Renal pelvis (tissue), 12 donors: ENCODE measurements around the gene STARD9. TPM values are rescaled to one million over a fixed set of nuclear protein-coding genes. Genes with fewer than 3 reads are reported as not detected.
A peak's percentile ranks its signal among the peaks of the same experiment; 100 is the strongest.
"Not testable (repeated sequence)": the region's sequence is repeated elsewhere in the genome, so short reads cannot be mapped to it uniquely, and the experiment has no call there.

ENCODE experiments used
- DNase-seq: peaks from one replicate; pipeline ENCODE4 v3.0.0-alpha.2; 2013
- long read RNA-seq, 16 experiments: transcript quantifications; one replicate each; lab custom pipeline, GENCODE V29; 2026
- polyA plus RNA-seq, 3 donors: library from polyadenylated mRNA; unstranded; fragments of 120-200 nt; gene quantifications; one replicate each; pipeline ENCODE4 v1.2.1, GENCODE V29; 2013; ENCODE audit not compliant: insufficient read length in 3 of 3

The STARD9 gene
- 10 to 100 TPM in 2 of 3 donors, 1 to 10 TPM in 1; 7.7 to 13.4 (median 13.4) TPM for polyA plus RNA-seq
- long read RNA-seq, donor 1, result 0 reads
- long read RNA-seq, donor 2, result 0 reads
- long read RNA-seq, donor 3, result 0 reads
- long read RNA-seq, donor 4, partial matches to known transcripts, result 0 of 1 reads
- long read RNA-seq, donor 4, other reads (novel, unspliced or antisense), result 0 of 1 reads
- long read RNA-seq, donor 5, result 0 reads
- long read RNA-seq, donor 6, result 0 reads
- long read RNA-seq, donor 7, result 0 reads
- long read RNA-seq, donor 8, result 0 reads
- long read RNA-seq, donor 9, result 0 reads
- long read RNA-seq, donor 10, result 0 reads
- long read RNA-seq, donor 11, partial matches to known transcripts, result 13 of 13 reads
- long read RNA-seq, donor 11, other reads (novel, unspliced or antisense), result 0 of 13 reads
- long read RNA-seq, donor 12, partial matches to known transcripts, result 15 of 16 reads
- long read RNA-seq, donor 12, other reads (novel, unspliced or antisense), result 0 of 16 reads
- long read RNA-seq, donor 13, partial matches to known transcripts, result 0 of 1 reads
- long read RNA-seq, donor 13, other reads (novel, unspliced or antisense), result 0 of 1 reads
- long read RNA-seq, donor 14, result 0 reads
- long read RNA-seq, donor 15, result 0 reads
- long read RNA-seq, donor 16, result 0 reads

DNA sequence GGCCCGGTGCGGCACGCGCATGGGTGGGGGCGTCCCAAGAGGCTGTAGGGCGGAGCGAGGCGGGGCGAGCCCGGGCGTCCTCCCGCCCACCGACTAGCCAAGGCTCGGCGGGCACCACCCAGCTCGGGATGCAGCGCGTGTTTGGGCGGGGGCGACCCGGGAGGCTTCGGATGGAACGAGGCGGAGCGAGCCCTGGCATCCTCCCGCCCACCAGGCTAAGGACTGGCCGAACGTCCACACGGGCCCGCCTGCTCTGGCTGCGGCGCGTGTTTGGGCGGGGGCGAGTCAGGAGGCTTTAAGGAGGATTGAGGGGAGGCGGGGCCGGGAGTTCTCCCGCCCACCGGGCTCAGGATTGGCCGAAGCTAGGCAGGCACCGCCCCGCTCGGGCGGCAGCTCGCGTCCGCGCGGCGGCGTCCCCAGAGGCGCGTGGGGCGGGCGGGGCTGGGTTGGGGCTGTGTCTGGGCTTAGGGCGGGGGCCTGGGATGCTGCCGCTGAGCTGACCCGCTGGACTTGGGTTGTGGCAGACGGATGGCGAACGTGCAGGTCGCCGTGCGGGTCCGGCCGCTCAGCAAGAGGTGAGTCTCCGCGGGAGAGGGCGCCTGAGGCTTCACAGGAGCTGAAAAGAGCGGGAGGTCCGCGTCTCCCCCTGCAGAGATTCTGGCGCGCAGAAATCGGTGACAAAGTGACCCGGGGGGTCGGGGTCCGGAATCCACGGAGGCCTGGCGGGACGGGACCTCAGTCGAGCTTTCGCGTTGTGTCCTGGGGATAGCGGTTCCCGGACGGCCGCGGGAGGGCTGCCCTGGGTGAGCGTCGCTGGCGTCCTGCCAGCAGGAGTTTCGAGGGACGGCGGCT lies at the start of gene STARD9:
Gene STARD9, plus strand, starts transcription at position 419 of the 852 bp plus-strand sequence. Its CDS starts 110 bp downstream, at position 529.
- DNase-seq, result peak; percentile 98

- DNase-seq, result no peak
These were observed 46.4 kb upstream of the STARD9 start for GRCh38 chr15:42528970-42529369.

DNA sequence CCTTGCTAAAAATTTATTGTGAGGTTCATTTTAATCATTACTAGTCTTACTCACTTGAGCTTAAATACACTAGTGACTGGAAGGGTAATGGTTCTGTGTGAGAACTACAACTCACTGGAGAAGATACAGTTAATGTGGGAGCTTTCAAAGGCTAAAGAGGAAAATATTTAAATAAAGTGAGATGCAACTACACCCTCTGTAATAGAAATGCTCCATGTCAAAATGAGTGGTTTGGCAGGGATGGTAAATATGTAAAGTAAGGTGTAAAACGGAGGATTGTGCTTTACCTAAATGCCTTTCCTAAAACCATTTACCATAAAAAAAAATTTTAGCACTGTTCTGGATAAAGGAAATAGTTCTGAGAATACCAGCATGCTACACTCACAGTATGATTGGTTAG lies 42.2 kb upstream of the STARD9 start:
- DNase-seq, result no peak

DNA sequence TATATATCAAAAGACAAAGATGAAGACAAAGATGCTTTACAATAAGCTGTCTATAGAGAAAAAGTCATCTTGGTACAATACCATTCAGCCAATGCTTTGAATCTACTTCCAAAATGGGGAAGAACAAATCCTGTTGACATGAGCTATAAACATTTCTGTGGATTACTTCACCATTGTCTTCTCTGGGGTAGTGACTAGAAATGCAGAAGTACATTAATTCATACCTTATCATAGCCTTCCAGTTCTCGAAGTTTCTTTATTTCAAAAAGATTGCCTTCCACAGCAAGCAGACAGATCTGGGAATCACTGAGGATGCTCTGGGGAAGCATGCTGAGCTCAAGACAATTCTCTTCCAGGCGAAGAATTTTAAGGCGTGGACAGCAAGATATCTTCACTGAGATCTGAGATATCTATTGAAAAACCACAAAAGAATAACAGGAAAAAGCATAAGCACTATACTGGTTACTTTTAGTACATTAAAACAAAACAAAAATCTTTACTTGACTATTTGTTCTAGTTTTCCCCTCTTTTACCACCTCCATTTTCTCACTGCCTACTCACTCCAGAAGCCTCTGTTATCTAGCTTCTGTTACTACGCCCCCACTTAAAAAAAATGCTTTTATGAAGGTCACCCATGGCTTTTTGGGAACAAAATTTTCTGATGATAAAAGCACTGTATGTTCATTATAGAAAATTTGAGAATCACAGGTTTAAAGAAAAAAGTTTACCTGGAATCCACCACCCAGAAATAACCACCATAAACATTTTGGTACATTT lies 30.4 kb upstream of the STARD9 start:
- no peak for DNase-seq

DNA sequence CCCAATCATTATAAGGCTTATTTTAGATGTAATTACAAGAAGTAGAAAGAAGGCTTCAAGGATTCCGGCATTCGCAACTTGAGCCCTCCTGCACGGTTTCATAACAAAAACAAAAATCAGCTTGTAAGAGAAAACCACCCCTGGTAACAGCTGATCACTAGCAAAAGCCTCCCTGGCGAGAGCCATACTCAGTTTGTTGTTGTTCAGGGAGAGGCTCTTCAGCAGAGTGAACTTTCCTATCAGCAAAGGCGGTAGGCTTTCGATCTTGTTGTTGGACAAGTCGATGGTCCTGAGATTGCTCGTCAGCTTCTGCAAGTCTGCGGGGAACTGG lies 27.5 kb upstream of the STARD9 start:
- no peak for DNase-seq

DNA sequence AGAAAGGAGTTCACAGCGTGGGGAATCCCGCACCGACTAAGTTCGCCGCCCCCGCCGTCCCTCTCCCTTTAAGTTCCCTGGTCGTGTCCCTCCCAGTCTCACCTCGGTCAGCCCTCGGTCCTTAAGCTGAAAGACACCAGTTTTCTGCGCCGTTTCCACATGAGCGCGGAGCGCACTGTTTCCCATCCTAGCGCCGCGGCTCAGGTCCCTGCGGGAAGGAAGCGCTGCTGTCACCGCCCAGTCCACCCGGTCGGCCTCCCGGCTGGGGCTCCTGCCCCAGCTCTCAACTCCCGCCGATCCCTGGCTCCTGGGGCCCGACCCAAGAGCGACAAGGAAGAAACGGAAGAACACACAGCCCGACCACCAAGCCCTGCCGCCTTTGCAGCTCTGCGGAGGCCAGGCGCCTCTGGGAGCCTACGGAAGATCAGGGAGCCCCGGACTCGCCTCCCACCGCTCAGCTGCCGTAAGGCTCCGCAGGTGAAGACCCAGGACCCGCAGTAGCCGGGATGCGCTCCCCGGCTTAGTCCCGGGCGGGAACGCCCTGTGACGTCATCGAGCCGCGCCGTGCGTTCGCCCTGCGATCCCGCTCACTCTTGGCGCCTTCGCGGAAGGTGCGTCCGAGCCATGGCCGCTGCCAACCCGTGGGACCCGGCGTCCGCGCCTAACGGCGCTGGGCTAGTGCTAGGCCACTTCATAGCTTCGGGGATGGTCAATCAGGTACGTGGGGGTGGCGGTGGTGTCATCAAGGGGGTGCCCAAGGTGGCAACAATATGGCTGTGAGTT lies 27.0 kb upstream of the STARD9 start, which contains the start of the genes HAUS2 and LRRC57:
Gene HAUS2, plus strand, starts transcription at position 590 of the 783 bp plus-strand sequence. Its CDS starts 35 bp downstream, at position 625.
Gene LRRC57, minus strand, starts transcription at position 545 of the 783 bp plus-strand sequence. Its CDS starts 359 bp downstream, at position 186.
- peak; percentile 85 for DNase-seq

- DNase-seq, result peak; percentile 55
These were observed 26.3 kb upstream of the STARD9 start for GRCh38 chr15:42549032-42549491.

DNA sequence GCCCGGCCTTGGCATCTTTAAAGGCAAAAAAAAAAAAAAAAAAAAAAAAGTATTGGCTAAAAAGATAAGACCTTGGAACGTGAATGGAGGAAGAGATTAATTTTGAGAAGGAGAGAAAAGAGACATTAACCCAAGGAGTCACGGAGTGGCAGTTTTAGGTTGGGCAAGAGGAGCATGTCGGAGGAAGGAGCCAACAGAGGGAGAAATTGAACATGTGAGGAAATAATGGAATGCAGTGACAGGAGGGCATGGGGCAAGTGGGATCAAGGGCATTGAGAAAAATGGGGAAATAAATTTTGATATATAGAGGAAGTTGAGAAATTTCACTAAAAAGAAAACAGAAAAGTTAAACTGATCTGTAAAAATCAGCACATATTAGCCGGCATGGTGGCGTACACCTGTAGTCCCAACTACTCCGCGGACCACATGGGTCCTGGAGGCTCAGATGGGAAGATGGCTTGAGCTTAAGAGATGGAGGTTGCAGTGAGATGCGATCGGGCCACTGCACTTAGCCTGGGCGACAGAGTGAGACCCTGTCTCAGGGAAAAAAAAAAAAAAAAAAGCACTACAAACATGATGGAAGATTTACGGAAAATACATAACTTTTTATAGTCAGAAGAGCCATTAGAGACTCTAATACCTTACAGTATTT lies 25.5 kb upstream of the STARD9 start:
- DNase-seq, result no peak

- no peak for DNase-seq
These were observed 21.9 kb upstream of the STARD9 start for GRCh38 chr15:42553554-42553953.

GRCh38 chr15:42556550-42557207 lies 18.7 kb upstream of the STARD9 start:
- not testable (repeated sequence) for DNase-seq

DNA sequence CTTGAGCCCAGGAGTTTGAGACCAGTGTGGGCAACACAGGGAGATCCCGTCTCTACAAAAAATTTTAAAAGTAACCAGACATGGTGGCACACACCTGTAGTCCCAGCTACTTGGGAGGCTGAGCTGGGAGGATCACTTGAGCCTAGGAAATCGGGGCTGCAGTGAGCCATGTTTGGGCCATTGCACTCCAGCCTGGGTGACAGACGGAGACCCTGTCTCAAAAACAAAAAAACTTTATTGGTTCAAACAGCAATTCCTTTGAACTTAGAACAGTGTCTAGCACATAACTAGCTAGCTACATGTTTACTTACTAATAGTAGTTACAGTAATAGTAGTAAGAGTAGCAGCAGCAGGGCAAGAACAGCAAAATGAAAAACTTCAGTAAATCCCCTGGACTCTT lies 16.7 kb upstream of the STARD9 start:
- DNase-seq, result no peak

GRCh38 chr15:42576040-42576594 lies 711 bp downstream of the STARD9 start:
- DNase-seq, result no peak

GRCh38 chr15:42576776-42577175 lies 1.4 kb downstream of the STARD9 start:
- DNase-seq, result no peak

GRCh38 chr15:42577514-42578031 lies 2.2 kb downstream of the STARD9 start:
- DNase-seq, result no peak

DNA sequence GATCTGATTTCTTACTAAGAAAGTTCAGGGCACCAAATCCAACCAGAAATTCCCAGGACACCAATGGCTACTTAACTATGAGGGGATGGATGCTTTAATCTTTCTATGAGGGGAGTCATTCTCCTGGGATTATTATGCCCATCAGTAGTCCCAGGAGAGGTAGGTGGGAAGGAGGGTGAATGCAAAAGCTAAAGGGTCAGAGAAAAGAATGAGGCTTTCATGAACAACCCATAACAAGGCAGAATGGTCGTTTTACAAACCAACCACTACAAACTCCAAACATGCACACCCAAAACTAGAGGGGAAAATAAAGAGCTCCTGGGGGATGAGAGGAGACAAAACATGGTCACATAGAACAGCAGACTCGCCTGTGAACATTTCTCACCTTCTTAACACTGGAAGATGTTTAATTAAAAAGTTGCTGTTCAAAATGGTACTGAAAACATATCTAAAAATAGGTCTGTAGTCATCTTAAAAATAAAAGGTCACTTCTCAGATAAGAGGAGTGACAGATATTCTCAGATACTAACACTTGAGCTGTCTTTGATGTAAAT lies 3.7 kb downstream of the STARD9 start:
- DNase-seq, result no peak

- peak; percentile 83 for DNase-seq
These were observed 5.9 kb downstream of the STARD9 start for GRCh38 chr15:42581272-42581730.

- no peak for DNase-seq
These were observed 7.4 kb downstream of the STARD9 start for GRCh38 chr15:42582569-42583375.
